ENCODE data around the gene ZNF148.

ZNF148 gene

GRCh38 chr3:125331243-125331642, 43.9 kb downstream of the ZNF148 start:
- no peak for DNase-seq

GRCh38 chr3:125326957-125327356, 48.2 kb downstream of the ZNF148 start:
- DNase-seq = no peak

- no peak for DNase-seq
Observed at GRCh38 chr3:125325746-125326145, 49.4 kb downstream of the ZNF148 start.

GRCh38 chr3:125324341-125324740, 50.8 kb downstream of the ZNF148 start:
- DNase-seq = no peak

GRCh38 chr3:125322917-125323316, 52.2 kb downstream of the ZNF148 start:
- DNase-seq = no peak

- DNase-seq = no peak
Observed at GRCh38 chr3:125322166-125322565, 53.0 kb downstream of the ZNF148 start.

GRCh38 chr3:125319765-125320164, 55.4 kb downstream of the ZNF148 start:
- DNase-seq = no peak

GRCh38 chr3:125318871-125319270, 56.3 kb downstream of the ZNF148 start:
- DNase-seq = no peak

- DNase-seq = no peak
Observed at GRCh38 chr3:125318167-125318865, 56.8 kb downstream of the ZNF148 start.

- DNase-seq = no peak
Observed at GRCh38 chr3:125317761-125318160, 57.4 kb downstream of the ZNF148 start.

- no peak for DNase-seq
Observed at GRCh38 chr3:125316949-125317348, 58.2 kb downstream of the ZNF148 start.

- no peak for DNase-seq
Observed at GRCh38 chr3:125316246-125316645, 58.9 kb downstream of the ZNF148 start.

GRCh38 chr3:125313060-125313635, 62.0 kb downstream of the ZNF148 start:
- DNase-seq = no peak

- no peak for DNase-seq
Observed at GRCh38 chr3:125310623-125311081, 64.5 kb downstream of the ZNF148 start.

GRCh38 chr3:125309476-125309875, 65.6 kb downstream of the ZNF148 start:
- no peak for DNase-seq

GRCh38 chr3:125306620-125307019, 68.5 kb downstream of the ZNF148 start:
- DNase-seq = no peak

- no peak for DNase-seq
Observed at GRCh38 chr3:125302932-125303331, 72.2 kb downstream of the ZNF148 start.

GRCh38 chr3:125300416-125300815, 74.7 kb downstream of the ZNF148 start:
- DNase-seq = no peak

- no peak for DNase-seq
Observed at GRCh38 chr3:125294411-125294810, 80.7 kb downstream of the ZNF148 start.

- no peak for DNase-seq
Observed at GRCh38 chr3:125292015-125292414, 83.1 kb downstream of the ZNF148 start.

- no peak for DNase-seq
Observed at GRCh38 chr3:125289429-125289981, 85.6 kb downstream of the ZNF148 start.

GRCh38 chr3:125287248-125287647, 87.9 kb downstream of the ZNF148 start:
- no peak for DNase-seq

GRCh38 chr3:125281381-125281780, 93.7 kb downstream of the ZNF148 start:
- DNase-seq = no peak

- DNase-seq = no peak
Observed at GRCh38 chr3:125280668-125281361, 94.3 kb downstream of the ZNF148 start.
